OCI-LY1 (cell line): Measurements from ENCODE around the gene SPIRE2.
"Not testable (repeated sequence)": the region's sequence is repeated elsewhere in the genome, so short reads cannot be mapped to it uniquely, and the experiment has no call there.

Experiments used
- H2AFZ ChIP-seq: fragments of 200-600 bp; sonication (generic), shearing (Covaris generic); 2 replicates; pipeline ENCODE4 v1.6.0; 2014; ENCODE audit warnings: antibody characterized with exemption, mild to moderate bottlenecking, low read length
- H3F3A ChIP-seq: fragments of 200-600 bp; sonication (generic), shearing (Covaris generic); 2 replicates; pipeline ENCODE4 v1.6.0; 2014; ENCODE audit warnings: mild to moderate bottlenecking, antibody characterized with exemption, low read length, moderate library complexity; ENCODE audit not compliant: insufficient read depth
- H3K27ac ChIP-seq: fragments of 200-600 bp; sonication (generic); 2 replicates; pipeline ENCODE4 v1.5.1; 2014; ENCODE audit warnings: low read length, mixed run types, mild to moderate bottlenecking, low read depth; ENCODE audit not compliant: poor library complexity, severe bottlenecking
- H3K27me3 ChIP-seq: fragments of 200-600 bp; sonication (generic); 2 replicates; pipeline ENCODE4 v1.6.0; 2014; ENCODE audit warnings: antibody characterized with exemption, mild to moderate bottlenecking, low read length, moderate library complexity; ENCODE audit not compliant: insufficient read depth
- H3K36me3 ChIP-seq: fragments of 200-600 bp; sonication (generic); 2 replicates; pipeline ENCODE4 v1.6.1; 2014; ENCODE audit warnings: mild to moderate bottlenecking, antibody characterized with exemption, low read length, moderate library complexity, mixed read lengths; ENCODE audit not compliant: insufficient read depth
- H3K4me1 ChIP-seq: fragments of 200-600 bp; sonication (generic); 2 replicates; pipeline ENCODE4 v1.5.1; 2014; ENCODE audit warnings: mild to moderate bottlenecking, low read length, moderate library complexity; ENCODE audit not compliant: insufficient read depth, severe bottlenecking
- H3K4me2 ChIP-seq: fragments of 200-600 bp; sonication (generic), shearing (Covaris generic); 2 replicates; pipeline ENCODE4 v1.6.1; 2014; ENCODE audit warnings: low read length
- H3K4me3 ChIP-seq: fragments of 200-600 bp; sonication (generic); 2 replicates; pipeline ENCODE4 v1.5.1; 2014; ENCODE audit warnings: low read length, low read depth, mild to moderate bottlenecking, mixed read lengths; ENCODE audit not compliant: poor library complexity, severe bottlenecking
- H3K79me2 ChIP-seq: fragments of 200-600 bp; shearing (Covaris generic); 2 replicates; pipeline ENCODE4 v1.6.1; 2016; ENCODE audit warnings: mixed run types, low read length, mixed read lengths; ENCODE audit not compliant: insufficient read depth
- H3K9ac ChIP-seq: fragments of 200-600 bp; sonication (generic), shearing (Covaris generic); 2 replicates; pipeline ENCODE4 v1.6.1; 2014; ENCODE audit warnings: mild to moderate bottlenecking, low read length, mixed read lengths
- H3K9me2 ChIP-seq: fragments of 200-600 bp; sonication (generic), shearing (Covaris generic); 2 replicates; pipeline ENCODE4 v1.6.1; 2014; ENCODE audit warnings: low read depth, mild to moderate bottlenecking, low read length, mixed read lengths
- H3K9me3 ChIP-seq: fragments of 200-600 bp; shearing (Covaris generic); 2 replicates; pipeline ENCODE4 v1.6.1; 2014; ENCODE audit warnings: low read length, mixed read lengths
- H4K20me1 ChIP-seq: fragments of 200-600 bp; sonication (generic), shearing (Covaris generic); 2 replicates; pipeline ENCODE4 v1.6.0; 2016; ENCODE audit warnings: mild to moderate bottlenecking, low read length; ENCODE audit not compliant: insufficient read depth
- CTCF ChIP-seq: fragments of 200-600 bp; sonication (generic), shearing (Covaris generic); IDR thresholded peaks from 2 replicates; pipeline ENCODE4 v1.5.1; 2017; ENCODE audit warnings: mild to moderate bottlenecking, antibody characterized with exemption, low read length, moderate library complexity, mixed read lengths
- EZH2 ChIP-seq: fragments of 200-600 bp; sonication (generic), shearing (Covaris generic); IDR thresholded peaks from 2 replicates; pipeline ENCODE4 v1.8.0; 2017; ENCODE audit warnings: borderline replicate concordance, mixed run types, mild to moderate bottlenecking, antibody characterized with exemption, low read length, moderate library complexity, mixed read lengths

Gene SPIRE2

GRCh38 chr16:89801800-89802199 is 26.5 kb upstream of the SPIRE2 start:
- no peak overlapping the region for H3K4me2 ChIP-seq
- H3F3A ChIP-seq = no peaks in the 10 kb centered on the region
- no peaks in the 10 kb centered on the region for H3K9me2 ChIP-seq
- H3K79me2 ChIP-seq = no peaks in the 10 kb centered on the region
- no peak overlapping the region for H3K4me3 ChIP-seq
- H4K20me1 ChIP-seq = no peaks in the 10 kb centered on the region
- peaks cover 91% of the 10 kb centered on the region for H3K36me3 ChIP-seq
- H3K9me3 ChIP-seq = no peaks in the 10 kb centered on the region
- no peak overlapping the region for H2AFZ ChIP-seq
- no peaks in the 10 kb centered on the region for H3K4me1 ChIP-seq
- TF ChIP-seq EZH2 (no peak), CTCF (no peak)
- no peaks in the 10 kb centered on the region for H3K27me3 ChIP-seq
- H3K27ac ChIP-seq = no peak overlapping the region
- no peak overlapping the region for H3K9ac ChIP-seq

- Histone ChIP-seq H3K79me2 (no peaks in the 10 kb centered on the region), H3K27ac (no peak overlapping the region), H3K36me3 (peaks cover 91% of the 10 kb centered on the region)
Measured at GRCh38 chr16:89805136-89805905, 23.0 kb upstream of the SPIRE2 start.

GRCh38 chr16:89806589-89807193 is 21.6 kb upstream of the SPIRE2 start:
- H3K9me2 ChIP-seq, H4K20me1 ChIP-seq, H3K27ac ChIP-seq, H3K79me2 ChIP-seq, H3K4me3 ChIP-seq, H2AFZ ChIP-seq, H3K9ac ChIP-seq, H3K4me2 ChIP-seq, H3F3A ChIP-seq, H3K27me3 ChIP-seq, H3K9me3 ChIP-seq: not testable (repeated sequence)
- peaks cover 14% of the 10 kb centered on the region for H3K4me1 ChIP-seq
- H3K36me3 ChIP-seq = peaks cover 91% of the 10 kb centered on the region

More at GRCh38 chr16:89805136-89805905, 23.0 kb upstream of the SPIRE2 start:
- TF ChIP-seq CTCF = no peak
- no peak for TF ChIP-seq EZH2
- Histone ChIP-seq H3K4me3 (no peak overlapping the region), H3K9me3 (no peaks in the 10 kb centered on the region), H3K9me2 (no peaks in the 10 kb centered on the region), H3K4me1 (peaks cover under 1% of the 10 kb centered on the region), H4K20me1 (no peaks in the 10 kb centered on the region), H3K9ac (no peak overlapping the region), H2AFZ (no peak overlapping the region), H3K4me2 (no peak overlapping the region), H3F3A (no peaks in the 10 kb centered on the region), H3K27me3 (no peaks in the 10 kb centered on the region)
